Uterus (tissue), 4 donors: ENCODE measurements around the gene AKNA. TPM values are rescaled to one million over a fixed set of nuclear protein-coding genes. Genes with fewer than 3 reads are reported as not detected.
A peak's percentile ranks its signal among the peaks of the same experiment; 100 is the strongest.

ENCODE experiments used
- DNase-seq, 2 donors: peaks; one replicate each; pipeline ENCODE4 v3.0.0-alpha.2; 2019 to 2020
- H3K27ac ChIP-seq, 2 donors: fragments of 200-600 bp; sonication (generic); 1 replicate in 1 of 2; 2 replicates in 1 of 2; pipeline ENCODE4 v1.5.1; 2016 to 2018
- H3K27me3 ChIP-seq, 2 donors: fragments of 200-600 bp; sonication (generic); one replicate each; pipeline ENCODE4 v1.5.1; 2018 to 2019; ENCODE audit warnings: control low read depth in 1 of 2
- H3K36me3 ChIP-seq, 2 donors: fragments of 200-600 bp; sonication (generic); one replicate each; pipeline ENCODE4 v1.5.1; 2019; ENCODE audit warnings: control low read depth in 1 of 2
- H3K4me1 ChIP-seq, 2 donors: fragments of 200-600 bp; sonication (generic); one replicate each; pipeline ENCODE4 v1.5.1; 2018 to 2019; ENCODE audit warnings: control low read depth in 1 of 2
- H3K4me3 ChIP-seq, 2 donors: fragments of 200-600 bp; sonication (generic); 1 replicate in 1 of 2; 2 replicates in 1 of 2; pipeline ENCODE4 v1.5.1; 2018 to 2019; ENCODE audit warnings: mild to moderate bottlenecking in 1 of 2
- H3K9me3 ChIP-seq, 2 donors: fragments of 200-600 bp; sonication (generic); one replicate each; pipeline ENCODE4 v1.5.1; 2019; ENCODE audit warnings: control low read depth in 1 of 2
- POLR2A ChIP-seq, 2 donors: fragments of 450-650 bp; IDR thresholded peaks; one replicate each; pipeline ENCODE4 v1.6.1; 2016; ENCODE audit warnings: antibody characterized with exemption in 2 of 2, mild to moderate bottlenecking in 1 of 2, moderate library complexity in 1 of 2
- intact Hi-C: fragments of 100-400 bp; cut with DNase I; formaldehyde crosslinking; loops from one replicate; pipeline ENCODE4 v1.15.1; 2023; ENCODE audit warnings: low total_unique reads
- total RNA-seq, 4 donors: library from RNA; depleted of rRNA in 3 of 4; stranded (reverse); fragments of >200 nt in 3 of 4; gene quantifications; one replicate each; pipeline versions ENCODE4 v1.1.0 to v1.2.4, GENCODE V29; 2014 to 2023
- TF ChIP-seq, protein P1 (sequence below), 4 experiments: fragments of 200-600 bp in 2 of 4; fragments of 450-650 bp in 2 of 4; sonication (generic) in 2 of 4; IDR thresholded peaks; one replicate each; pipeline ENCODE4 v1.5.1; 2016 to 2019; ENCODE audit warnings: antibody characterized with exemption in 4 of 4, mild to moderate bottlenecking in 2 of 4, moderate library complexity in 1 of 4
- donor health status: DM: yes; HTN: yes; CAD: no.

AKNA gene, protein sequence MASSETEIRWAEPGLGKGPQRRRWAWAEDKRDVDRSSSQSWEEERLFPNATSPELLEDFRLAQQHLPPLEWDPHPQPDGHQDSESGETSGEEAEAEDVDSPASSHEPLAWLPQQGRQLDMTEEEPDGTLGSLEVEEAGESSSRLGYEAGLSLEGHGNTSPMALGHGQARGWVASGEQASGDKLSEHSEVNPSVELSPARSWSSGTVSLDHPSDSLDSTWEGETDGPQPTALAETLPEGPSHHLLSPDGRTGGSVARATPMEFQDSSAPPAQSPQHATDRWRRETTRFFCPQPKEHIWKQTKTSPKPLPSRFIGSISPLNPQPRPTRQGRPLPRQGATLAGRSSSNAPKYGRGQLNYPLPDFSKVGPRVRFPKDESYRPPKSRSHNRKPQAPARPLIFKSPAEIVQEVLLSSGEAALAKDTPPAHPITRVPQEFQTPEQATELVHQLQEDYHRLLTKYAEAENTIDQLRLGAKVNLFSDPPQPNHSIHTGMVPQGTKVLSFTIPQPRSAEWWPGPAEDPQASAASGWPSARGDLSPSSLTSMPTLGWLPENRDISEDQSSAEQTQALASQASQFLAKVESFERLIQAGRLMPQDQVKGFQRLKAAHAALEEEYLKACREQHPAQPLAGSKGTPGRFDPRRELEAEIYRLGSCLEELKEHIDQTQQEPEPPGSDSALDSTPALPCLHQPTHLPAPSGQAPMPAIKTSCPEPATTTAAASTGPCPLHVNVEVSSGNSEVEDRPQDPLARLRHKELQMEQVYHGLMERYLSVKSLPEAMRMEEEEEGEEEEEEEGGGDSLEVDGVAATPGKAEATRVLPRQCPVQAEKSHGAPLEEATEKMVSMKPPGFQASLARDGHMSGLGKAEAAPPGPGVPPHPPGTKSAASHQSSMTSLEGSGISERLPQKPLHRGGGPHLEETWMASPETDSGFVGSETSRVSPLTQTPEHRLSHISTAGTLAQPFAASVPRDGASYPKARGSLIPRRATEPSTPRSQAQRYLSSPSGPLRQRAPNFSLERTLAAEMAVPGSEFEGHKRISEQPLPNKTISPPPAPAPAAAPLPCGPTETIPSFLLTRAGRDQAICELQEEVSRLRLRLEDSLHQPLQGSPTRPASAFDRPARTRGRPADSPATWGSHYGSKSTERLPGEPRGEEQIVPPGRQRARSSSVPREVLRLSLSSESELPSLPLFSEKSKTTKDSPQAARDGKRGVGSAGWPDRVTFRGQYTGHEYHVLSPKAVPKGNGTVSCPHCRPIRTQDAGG (N-terminal part only)
- total RNA-seq: 100 to 1,000 TPM in 1 of 4 donors, 10 to 100 TPM in 3; 24.1 to 123 (median 34.3) TPM

DNA sequence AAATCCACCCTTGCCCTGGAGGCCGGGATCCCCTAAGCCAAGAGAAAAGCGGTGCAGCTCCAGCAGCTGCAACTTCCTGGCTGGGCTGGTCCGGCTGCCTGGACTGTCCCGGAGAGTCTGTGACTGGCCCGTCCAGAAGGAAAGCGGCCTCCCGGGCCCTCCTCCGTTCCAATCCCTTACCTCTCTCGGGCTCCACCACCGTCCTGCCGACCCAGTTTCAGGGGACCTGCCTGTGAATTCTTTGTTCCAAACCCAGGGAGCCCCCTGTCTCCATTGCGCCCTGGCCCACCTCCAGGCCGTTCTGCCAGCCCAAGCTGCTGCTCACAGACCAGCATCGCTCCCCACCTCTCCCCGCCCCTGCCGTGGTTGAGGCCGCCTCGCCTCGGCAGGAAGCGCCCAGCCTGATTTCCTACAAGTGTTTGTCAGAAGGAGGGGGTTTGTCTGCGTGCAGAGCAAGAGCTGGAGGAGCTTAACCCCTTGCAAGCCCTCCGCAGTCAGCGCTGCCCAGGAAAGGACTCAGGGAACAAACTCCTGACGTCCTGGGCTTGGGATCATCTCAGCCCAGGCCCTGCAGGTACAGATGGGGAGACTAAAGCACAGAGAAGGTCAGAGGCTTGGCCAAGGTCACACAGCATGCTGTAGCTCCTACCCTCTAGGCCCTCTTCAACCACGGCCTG lies at the start of gene AKNA:
TSS of gene AKNA (minus strand) at position 303 of the 677 bp plus-strand sequence. CDS start 6,649 bp downstream, outside the sequence.
- peak; percentile 67 to 75 for TF ChIP-seq POLR2A (IDR thresholded peaks at IDR 0.05)
- TF ChIP-seq, protein P1, sequence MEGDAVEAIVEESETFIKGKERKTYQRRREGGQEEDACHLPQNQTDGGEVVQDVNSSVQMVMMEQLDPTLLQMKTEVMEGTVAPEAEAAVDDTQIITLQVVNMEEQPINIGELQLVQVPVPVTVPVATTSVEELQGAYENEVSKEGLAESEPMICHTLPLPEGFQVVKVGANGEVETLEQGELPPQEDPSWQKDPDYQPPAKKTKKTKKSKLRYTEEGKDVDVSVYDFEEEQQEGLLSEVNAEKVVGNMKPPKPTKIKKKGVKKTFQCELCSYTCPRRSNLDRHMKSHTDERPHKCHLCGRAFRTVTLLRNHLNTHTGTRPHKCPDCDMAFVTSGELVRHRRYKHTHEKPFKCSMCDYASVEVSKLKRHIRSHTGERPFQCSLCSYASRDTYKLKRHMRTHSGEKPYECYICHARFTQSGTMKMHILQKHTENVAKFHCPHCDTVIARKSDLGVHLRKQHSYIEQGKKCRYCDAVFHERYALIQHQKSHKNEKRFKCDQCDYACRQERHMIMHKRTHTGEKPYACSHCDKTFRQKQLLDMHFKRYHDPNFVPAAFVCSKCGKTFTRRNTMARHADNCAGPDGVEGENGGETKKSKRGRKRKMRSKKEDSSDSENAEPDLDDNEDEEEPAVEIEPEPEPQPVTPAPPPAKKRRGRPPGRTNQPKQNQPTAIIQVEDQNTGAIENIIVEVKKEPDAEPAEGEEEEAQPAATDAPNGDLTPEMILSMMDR (IDR thresholded peaks at IDR 0.05): peak in 2 of 4 experiments; percentile 9 to 16
- no peaks in the 10 kb centered on the region for H3K27me3 ChIP-seq
- H3K4me3 ChIP-seq: peak within 1 kb of the TSS; percentile 53 to 56
- peak within 1 kb of the TSS; percentile 97 to 98 for H3K27ac ChIP-seq
- H3K9me3 ChIP-seq: no peaks in the 10 kb centered on the region
- DNase-seq: peak; percentile 77 to 80
- H3K4me1 ChIP-seq: peaks cover 19 to 48% of the 10 kb centered on the region in 2 donors
- H3K36me3 ChIP-seq: no peaks in the 10 kb centered on the region
- intact Hi-C loops: no loop called here

DNA sequence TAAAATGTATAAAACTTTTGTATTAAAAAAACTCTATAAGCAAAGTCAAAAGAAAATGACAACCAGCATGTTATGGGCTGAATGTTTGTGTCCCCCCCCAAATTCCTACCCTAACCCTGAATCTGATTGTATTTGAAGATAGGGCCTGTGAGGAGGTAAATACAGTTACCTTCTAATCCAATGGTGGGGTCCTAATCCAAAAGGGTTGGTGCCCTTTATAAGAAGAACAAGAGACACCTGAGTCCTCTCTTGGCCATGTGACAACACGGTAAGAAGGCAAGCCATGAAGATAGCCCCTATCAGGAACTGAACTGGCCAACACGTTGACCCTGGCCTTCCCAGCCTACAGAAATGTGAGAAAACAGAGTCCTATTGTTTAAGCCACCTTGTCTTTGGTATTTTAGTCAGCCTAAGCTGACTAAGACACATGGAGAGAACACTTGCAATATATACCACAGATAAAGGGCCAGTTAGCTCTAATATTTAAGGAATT lies 49.7 kb upstream of the AKNA start:
- Histone ChIP-seq H3K27ac (no peak overlapping the region), H3K4me1 (no peaks in the 10 kb centered on the region), H3K4me3 (no peak overlapping the region), H3K36me3 (no peaks in the 10 kb centered on the region), H3K9me3 (no peaks in the 10 kb centered on the region), H3K27me3 (no peaks in the 10 kb centered on the region)
- intact Hi-C loops: loop anchor here (10.0 kb wide), 1 partner anchor 217 kb away; the partner anchor contains the start of gene TEX53
- DNase-seq: no peak
- TF ChIP-seq POLR2A (IDR thresholded peaks at IDR 0.05): no peak
- TF ChIP-seq, protein P1 (IDR thresholded peaks at IDR 0.05): no peak

DNA sequence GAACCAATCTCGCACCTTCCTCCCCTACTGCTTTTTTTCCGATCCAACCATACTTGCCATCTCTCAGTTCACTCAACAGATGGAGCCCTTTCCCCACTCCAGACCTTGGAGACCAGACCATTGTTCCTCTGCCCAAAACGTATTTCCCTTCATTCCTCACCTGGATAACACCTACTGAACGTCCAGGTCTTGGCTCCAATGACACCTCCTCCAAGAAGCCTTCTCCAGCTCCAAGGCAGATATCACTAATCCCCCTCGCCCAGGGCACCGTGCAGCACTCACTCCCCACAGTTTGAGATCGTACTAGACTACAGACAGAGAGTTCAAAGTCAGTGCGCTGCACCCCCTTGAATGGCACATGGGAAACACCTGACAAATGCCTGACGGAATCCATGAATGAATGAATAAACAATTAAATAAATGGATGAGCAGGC lies 47.1 kb upstream of the AKNA start:
- intact Hi-C loops: loop anchor here (10.0 kb wide), 1 partner anchor 220 kb away; the partner anchor contains the start of gene TEX53
- no peaks in the 10 kb centered on the region for H3K9me3 ChIP-seq

DNA sequence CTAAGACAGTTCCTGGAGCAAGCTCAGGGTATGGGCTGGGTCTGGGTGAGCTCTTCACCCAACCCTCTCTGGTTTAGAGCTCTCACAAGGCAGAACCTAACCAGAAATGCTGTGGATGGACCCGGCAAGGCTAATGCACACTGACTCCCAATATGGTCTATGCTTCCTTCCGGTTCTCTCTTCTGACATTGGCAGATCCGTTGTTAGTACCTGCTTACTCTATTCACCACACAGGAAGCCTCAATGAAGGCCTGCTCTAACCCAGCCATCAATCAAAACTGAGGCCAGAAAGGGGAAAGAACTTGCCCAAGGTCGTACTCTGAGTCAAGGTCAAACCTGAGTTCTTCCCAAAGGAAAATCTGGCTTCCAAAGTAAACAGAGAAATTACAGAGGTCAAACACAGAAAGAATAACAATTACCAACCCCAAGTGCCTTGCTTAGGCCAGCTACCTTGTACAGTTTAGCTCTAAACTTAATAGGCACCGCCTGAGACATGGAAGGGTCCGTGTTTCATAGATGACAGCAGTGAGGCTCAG lies 46.0 kb upstream of the AKNA start:
- TF ChIP-seq POLR2A (IDR thresholded peaks at IDR 0.05): no peak
- TF ChIP-seq, protein P1 (IDR thresholded peaks at IDR 0.05): no peak
- H3K4me1 ChIP-seq: no peaks in the 10 kb centered on the region
- DNase-seq: no peak
- intact Hi-C loops: loop anchor here (10.0 kb wide), 1 partner anchor 221 kb away; the partner anchor contains the start of gene TEX53
- H3K27ac ChIP-seq: no peak overlapping the region
- no peaks in the 10 kb centered on the region for H3K27me3 ChIP-seq
- H3K4me3 ChIP-seq: no peak overlapping the region
- no peaks in the 10 kb centered on the region for H3K36me3 ChIP-seq
- H3K9me3 ChIP-seq: no peaks in the 10 kb centered on the region

More for the DNA sequence above, 47.1 kb upstream of the AKNA start:
- no peaks in the 10 kb centered on the region for H3K4me1 ChIP-seq
- no peaks in the 10 kb centered on the region for H3K36me3 ChIP-seq
- no peak for TF ChIP-seq POLR2A (IDR thresholded peaks at IDR 0.05)
- TF ChIP-seq, protein P1 (IDR thresholded peaks at IDR 0.05): peak; percentile 48 to 69 (median 63)
- no peaks in the 10 kb centered on the region for H3K27me3 ChIP-seq
- DNase-seq: no peak
- H3K4me3 ChIP-seq: no peak overlapping the region
- no peak overlapping the region for H3K27ac ChIP-seq
